Measurements from ENCODE around the gene EFNB1. TPM values are rescaled to one million over a fixed set of nuclear protein-coding genes. Genes with fewer than 3 reads are reported as not detected.

Gene EFNB1
- total and polyA plus RNA-seq, 2 experiments from 2014 or later = 1.3 to 2.7 TPM

DNA sequence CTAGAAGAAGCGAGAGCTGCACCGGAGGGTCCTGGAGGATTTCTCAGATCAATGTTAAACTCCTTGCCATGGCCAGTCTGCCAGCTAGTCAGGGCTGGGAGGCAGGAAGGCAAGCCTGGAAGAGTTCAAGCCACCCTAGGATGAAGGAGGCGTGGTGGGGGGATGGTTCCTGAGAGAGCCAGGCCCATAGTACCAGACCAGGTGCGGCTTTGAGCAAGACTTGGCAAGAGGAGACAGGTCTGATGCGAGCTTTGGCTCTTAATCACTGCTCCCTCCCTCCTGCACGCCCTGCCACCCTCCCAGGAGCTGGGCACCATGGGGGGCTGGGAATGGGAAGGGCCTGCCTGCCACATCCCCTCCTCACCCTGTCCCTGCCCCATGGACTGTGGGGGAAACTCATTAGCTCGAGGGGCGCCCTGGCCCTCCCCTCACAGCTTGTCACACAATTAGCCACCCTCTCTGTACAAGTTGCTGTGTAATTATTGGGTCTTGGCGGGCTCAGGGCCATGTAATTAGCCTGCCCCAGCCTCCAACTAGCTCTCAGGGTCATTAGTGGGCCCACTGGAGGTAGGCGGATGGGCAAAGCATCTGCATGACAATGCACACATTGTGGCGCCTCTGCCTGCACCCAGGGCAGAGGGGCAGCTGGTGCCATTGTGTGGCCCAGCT, 50.3 kb downstream of the EFNB1 start:
- Histone ChIP-seq H3K79me2 (replicated peaks; ENCODE audit: insufficient read depth) (no peaks in the 10 kb centered on the region), H3K36me3 (ENCODE audit: insufficient read depth) (no peaks in the 10 kb centered on the region), H3F3A (replicated peaks; ENCODE audit: low read depth) (no peaks in the 10 kb centered on the region), H4K20me1 (replicated peaks; ENCODE audit: insufficient read depth) (no peaks in the 10 kb centered on the region), H3K4me3 (no peak overlapping the region), H3K27ac (ENCODE audit: low read depth) (no peak overlapping the region), H3K27me3 (ENCODE audit: insufficient read depth) (no peaks in the 10 kb centered on the region), H2AFZ (no peak overlapping the region), H3K9me2 (ENCODE audit: insufficient read depth) (no peaks in the 10 kb centered on the region), H3K4me1 (ENCODE audit: insufficient read depth) (peaks cover 6% of the 10 kb centered on the region; the same call in 1 of the 2 replicates), H3K4me2 (no peak overlapping the region)
- Mint-ChIP-seq H3K4me3 (no peak overlapping the region), H3K27ac (no peak overlapping the region), H3K36me3 (ENCODE audit: low read depth) (no peaks in the 10 kb centered on the region), H3K4me1 (peaks cover 31% of the 10 kb centered on the region), H3K27me3 (ENCODE audit: insufficient read depth, low read depth, poor library complexity) (peaks cover 5% of the 10 kb centered on the region), H3K9me3 (no peaks in the 10 kb centered on the region)
- TF ChIP-seq NANOG (IDR thresholded peaks at IDR 0.05; ENCODE audit: borderline replicate concordance) (no peak), POLR2AphosphoS5 (IDR thresholded peaks at IDR 0.05; ENCODE audit: low read depth) (no peak), EZH2phosphoT487 (IDR thresholded peaks at IDR 0.05; ENCODE audit: unreplicated experiment) (no peak), ZNF331 (CRISPR knock-in tag; IDR thresholded peaks at IDR 0.05; ENCODE audit: low read depth) (no peak), EZH2 (IDR thresholded peaks at IDR 0.05; ENCODE audit: low read depth, unreplicated experiment) (no peak), ZNF114 (CRISPR knock-in tag; IDR thresholded peaks at IDR 0.05) (no peak), STAT1 (IDR thresholded peaks at IDR 0.05; ENCODE audit: unreplicated experiment) (no peak), JUNB (IDR thresholded peaks at IDR 0.05; ENCODE audit: unreplicated experiment) (no peak), CREB1 (CRISPR knock-in tag; IDR thresholded peaks at IDR 0.05; ENCODE audit: low read depth) (no peak)
- TF ChIP-seq, protein P1, sequence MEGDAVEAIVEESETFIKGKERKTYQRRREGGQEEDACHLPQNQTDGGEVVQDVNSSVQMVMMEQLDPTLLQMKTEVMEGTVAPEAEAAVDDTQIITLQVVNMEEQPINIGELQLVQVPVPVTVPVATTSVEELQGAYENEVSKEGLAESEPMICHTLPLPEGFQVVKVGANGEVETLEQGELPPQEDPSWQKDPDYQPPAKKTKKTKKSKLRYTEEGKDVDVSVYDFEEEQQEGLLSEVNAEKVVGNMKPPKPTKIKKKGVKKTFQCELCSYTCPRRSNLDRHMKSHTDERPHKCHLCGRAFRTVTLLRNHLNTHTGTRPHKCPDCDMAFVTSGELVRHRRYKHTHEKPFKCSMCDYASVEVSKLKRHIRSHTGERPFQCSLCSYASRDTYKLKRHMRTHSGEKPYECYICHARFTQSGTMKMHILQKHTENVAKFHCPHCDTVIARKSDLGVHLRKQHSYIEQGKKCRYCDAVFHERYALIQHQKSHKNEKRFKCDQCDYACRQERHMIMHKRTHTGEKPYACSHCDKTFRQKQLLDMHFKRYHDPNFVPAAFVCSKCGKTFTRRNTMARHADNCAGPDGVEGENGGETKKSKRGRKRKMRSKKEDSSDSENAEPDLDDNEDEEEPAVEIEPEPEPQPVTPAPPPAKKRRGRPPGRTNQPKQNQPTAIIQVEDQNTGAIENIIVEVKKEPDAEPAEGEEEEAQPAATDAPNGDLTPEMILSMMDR (conservative IDR thresholded peaks at IDR 0.05; ENCODE audit: low read depth in 2 of 2) = no peak
- TF ChIP-seq, protein P2, sequence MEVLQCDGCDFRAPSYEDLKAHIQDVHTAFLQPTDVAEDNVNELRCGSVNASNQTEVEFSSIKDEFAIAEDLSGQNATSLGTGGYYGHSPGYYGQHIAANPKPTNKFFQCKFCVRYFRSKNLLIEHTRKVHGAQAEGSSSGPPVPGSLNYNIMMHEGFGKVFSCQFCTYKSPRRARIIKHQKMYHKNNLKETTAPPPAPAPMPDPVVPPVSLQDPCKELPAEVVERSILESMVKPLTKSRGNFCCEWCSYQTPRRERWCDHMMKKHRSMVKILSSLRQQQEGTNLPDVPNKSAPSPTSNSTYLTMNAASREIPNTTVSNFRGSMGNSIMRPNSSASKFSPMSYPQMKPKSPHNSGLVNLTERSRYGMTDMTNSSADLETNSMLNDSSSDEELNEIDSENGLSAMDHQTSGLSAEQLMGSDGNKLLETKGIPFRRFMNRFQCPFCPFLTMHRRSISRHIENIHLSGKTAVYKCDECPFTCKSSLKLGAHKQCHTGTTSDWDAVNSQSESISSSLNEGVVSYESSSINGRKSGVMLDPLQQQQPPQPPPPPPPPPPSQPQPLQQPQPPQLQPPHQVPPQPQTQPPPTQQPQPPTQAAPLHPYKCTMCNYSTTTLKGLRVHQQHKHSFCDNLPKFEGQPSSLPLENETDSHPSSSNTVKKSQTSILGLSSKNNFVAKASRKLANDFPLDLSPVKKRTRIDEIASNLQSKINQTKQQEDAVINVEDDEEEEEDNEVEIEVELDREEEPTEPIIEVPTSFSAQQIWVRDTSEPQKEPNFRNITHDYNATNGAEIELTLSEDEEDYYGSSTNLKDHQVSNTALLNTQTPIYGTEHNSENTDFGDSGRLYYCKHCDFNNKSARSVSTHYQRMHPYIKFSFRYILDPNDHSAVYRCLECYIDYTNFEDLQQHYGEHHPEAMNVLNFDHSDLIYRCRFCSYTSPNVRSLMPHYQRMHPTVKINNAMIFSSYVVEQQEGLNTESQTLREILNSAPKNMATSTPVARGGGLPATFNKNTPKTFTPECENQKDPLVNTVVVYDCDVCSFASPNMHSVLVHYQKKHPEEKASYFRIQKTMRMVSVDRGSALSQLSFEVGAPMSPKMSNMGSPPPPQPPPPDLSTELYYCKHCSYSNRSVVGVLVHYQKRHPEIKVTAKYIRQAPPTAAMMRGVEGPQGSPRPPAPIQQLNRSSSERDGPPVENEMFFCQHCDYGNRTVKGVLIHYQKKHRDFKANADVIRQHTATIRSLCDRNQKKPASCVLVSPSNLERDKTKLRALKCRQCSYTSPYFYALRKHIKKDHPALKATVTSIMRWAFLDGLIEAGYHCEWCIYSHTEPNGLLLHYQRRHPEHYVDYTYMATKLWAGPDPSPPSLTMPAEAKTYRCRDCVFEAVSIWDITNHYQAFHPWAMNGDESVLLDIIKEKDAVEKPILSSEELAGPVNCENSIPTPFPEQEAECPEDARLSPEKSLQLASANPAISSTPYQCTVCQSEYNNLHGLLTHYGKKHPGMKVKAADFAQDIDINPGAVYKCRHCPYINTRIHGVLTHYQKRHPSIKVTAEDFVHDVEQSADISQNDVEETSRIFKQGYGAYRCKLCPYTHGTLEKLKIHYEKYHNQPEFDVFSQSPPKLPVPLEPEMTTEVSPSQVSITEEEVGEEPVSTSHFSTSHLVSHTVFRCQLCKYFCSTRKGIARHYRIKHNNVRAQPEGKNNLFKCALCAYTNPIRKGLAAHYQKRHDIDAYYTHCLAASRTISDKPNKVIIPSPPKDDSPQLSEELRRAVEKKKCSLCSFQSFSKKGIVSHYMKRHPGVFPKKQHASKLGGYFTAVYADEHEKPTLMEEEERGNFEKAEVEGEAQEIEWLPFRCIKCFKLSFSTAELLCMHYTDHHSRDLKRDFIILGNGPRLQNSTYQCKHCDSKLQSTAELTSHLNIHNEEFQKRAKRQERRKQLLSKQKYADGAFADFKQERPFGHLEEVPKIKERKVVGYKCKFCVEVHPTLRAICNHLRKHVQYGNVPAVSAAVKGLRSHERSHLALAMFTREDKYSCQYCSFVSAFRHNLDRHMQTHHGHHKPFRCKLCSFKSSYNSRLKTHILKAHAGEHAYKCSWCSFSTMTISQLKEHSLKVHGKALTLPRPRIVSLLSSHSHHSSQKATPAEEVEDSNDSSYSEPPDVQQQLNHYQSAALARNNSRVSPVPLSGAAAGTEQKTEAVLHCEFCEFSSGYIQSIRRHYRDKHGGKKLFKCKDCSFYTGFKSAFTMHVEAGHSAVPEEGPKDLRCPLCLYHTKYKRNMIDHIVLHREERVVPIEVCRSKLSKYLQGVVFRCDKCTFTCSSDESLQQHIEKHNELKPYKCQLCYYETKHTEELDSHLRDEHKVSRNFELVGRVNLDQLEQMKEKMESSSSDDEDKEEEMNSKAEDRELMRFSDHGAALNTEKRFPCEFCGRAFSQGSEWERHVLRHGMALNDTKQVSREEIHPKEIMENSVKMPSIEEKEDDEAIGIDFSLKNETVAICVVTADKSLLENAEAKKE (CRISPR knock-in tag; IDR thresholded peaks at IDR 0.05) = no peak
- TF ChIP-seq, protein P3, sequence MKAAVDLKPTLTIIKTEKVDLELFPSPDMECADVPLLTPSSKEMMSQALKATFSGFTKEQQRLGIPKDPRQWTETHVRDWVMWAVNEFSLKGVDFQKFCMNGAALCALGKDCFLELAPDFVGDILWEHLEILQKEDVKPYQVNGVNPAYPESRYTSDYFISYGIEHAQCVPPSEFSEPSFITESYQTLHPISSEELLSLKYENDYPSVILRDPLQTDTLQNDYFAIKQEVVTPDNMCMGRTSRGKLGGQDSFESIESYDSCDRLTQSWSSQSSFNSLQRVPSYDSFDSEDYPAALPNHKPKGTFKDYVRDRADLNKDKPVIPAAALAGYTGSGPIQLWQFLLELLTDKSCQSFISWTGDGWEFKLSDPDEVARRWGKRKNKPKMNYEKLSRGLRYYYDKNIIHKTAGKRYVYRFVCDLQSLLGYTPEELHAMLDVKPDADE (IDR thresholded peaks at IDR 0.05) = no peak
- TF ChIP-seq, protein P4, sequence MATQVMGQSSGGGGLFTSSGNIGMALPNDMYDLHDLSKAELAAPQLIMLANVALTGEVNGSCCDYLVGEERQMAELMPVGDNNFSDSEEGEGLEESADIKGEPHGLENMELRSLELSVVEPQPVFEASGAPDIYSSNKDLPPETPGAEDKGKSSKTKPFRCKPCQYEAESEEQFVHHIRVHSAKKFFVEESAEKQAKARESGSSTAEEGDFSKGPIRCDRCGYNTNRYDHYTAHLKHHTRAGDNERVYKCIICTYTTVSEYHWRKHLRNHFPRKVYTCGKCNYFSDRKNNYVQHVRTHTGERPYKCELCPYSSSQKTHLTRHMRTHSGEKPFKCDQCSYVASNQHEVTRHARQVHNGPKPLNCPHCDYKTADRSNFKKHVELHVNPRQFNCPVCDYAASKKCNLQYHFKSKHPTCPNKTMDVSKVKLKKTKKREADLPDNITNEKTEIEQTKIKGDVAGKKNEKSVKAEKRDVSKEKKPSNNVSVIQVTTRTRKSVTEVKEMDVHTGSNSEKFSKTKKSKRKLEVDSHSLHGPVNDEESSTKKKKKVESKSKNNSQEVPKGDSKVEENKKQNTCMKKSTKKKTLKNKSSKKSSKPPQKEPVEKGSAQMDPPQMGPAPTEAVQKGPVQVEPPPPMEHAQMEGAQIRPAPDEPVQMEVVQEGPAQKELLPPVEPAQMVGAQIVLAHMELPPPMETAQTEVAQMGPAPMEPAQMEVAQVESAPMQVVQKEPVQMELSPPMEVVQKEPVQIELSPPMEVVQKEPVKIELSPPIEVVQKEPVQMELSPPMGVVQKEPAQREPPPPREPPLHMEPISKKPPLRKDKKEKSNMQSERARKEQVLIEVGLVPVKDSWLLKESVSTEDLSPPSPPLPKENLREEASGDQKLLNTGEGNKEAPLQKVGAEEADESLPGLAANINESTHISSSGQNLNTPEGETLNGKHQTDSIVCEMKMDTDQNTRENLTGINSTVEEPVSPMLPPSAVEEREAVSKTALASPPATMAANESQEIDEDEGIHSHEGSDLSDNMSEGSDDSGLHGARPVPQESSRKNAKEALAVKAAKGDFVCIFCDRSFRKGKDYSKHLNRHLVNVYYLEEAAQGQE (IDR thresholded peaks at IDR 0.05; ENCODE audit: unreplicated experiment) = no peak
- no peak for ATAC-seq
- no peak for DNase-seq (ENCODE audit: low spot score)

Measured in GM23338 (cell line).